Neuronal stem cell (in vitro differentiated cells): ENCODE data around the gene WDR11.
A peak's percentile ranks its signal among the peaks of the same experiment; 100 is the strongest.

ENCODE experiments used
- DNase-seq: peaks from one replicate; pipeline ENCODE4 v3.0.0-alpha.2; 2013; ENCODE audit warnings: low spot score
- H2AFZ ChIP-seq: one replicate; pipeline ENCODE4 v1.6.1; 2013; ENCODE audit warnings: mild to moderate bottlenecking, low read length, inconsistent platforms
- H2AK5ac ChIP-seq: 2 replicates; pipeline ENCODE4 v1.6.1; 2013; ENCODE audit warnings: low read depth, mild to moderate bottlenecking, inconsistent platforms, low read length, moderate library complexity, mixed read lengths
- H2BK120ac ChIP-seq: 2 replicates; pipeline ENCODE4 v1.6.1; 2013; ENCODE audit warnings: low read depth, mild to moderate bottlenecking, inconsistent platforms, low read length, moderate library complexity, mixed read lengths
- H2BK12ac ChIP-seq: one replicate; pipeline ENCODE4 v1.6.1; 2013; ENCODE audit warnings: low read length, inconsistent platforms
- H2BK15ac ChIP-seq: 2 replicates; pipeline ENCODE4 v1.6.1; 2013; ENCODE audit warnings: mild to moderate bottlenecking, low read length, inconsistent platforms, mixed read lengths
- H2BK5ac ChIP-seq: one replicate; pipeline ENCODE4 v1.6.1; 2013; ENCODE audit warnings: inconsistent platforms, mild to moderate bottlenecking, low read length, moderate library complexity
- H3K14ac ChIP-seq: one replicate; pipeline ENCODE4 v1.6.1; 2013; ENCODE audit warnings: low read length, inconsistent platforms
- H3K18ac ChIP-seq: 2 replicates; pipeline ENCODE4 v1.6.1; 2013; ENCODE audit warnings: low read length, inconsistent platforms
- H3K23ac ChIP-seq: 2 replicates; pipeline ENCODE4 v1.6.1; 2013; ENCODE audit warnings: low read depth, mild to moderate bottlenecking, mixed read lengths, low read length, inconsistent platforms; ENCODE audit not compliant: poor library complexity
- H3K27ac ChIP-seq: replicated peaks from 3 replicates; pipeline ENCODE4 v1.5.1; 2013; ENCODE audit warnings: low read length, inconsistent platforms
- H3K27me3 ChIP-seq, 3 experiments: 2 replicates each; pipeline ENCODE4 v1.6.1; 2013; ENCODE audit warnings: low read length in 3 of 3, mild to moderate bottlenecking in 2 of 3, inconsistent platforms in 1 of 3, low read depth in 1 of 3, mixed read lengths in 1 of 3, moderate library complexity in 1 of 3; ENCODE audit not compliant: control insufficient read depth in 3 of 3, insufficient read depth in 3 of 3
- H3K36me3 ChIP-seq, 2 donors: replicated peaks in 1 of 2; 2 replicates each; pipeline ENCODE4 v1.6.1; 2013; ENCODE audit warnings: low read length in 2 of 2; ENCODE audit not compliant: control insufficient read depth in 2 of 2, insufficient read depth in 2 of 2
- H3K4ac ChIP-seq: 2 replicates; pipeline ENCODE4 v1.6.1; 2013; ENCODE audit warnings: inconsistent platforms, mild to moderate bottlenecking, low read length, moderate library complexity
- H3K4me1 ChIP-seq, 2 donors: 1 replicate in 1 of 2; 2 replicates in 1 of 2; pipeline ENCODE4 v1.6.1; 2013; ENCODE audit warnings: low read length in 2 of 2, low read depth in 1 of 2; ENCODE audit not compliant: control insufficient read depth in 2 of 2, insufficient read depth in 1 of 2
- H3K4me2 ChIP-seq: one replicate; pipeline ENCODE4 v1.6.1; 2013; ENCODE audit warnings: mild to moderate bottlenecking, low read length, inconsistent platforms; ENCODE audit not compliant: insufficient read depth, poor library complexity, severe bottlenecking
- H3K4me3 ChIP-seq, 2 donors: 2 replicates each; pipeline ENCODE4 v1.5.1; 2013; ENCODE audit warnings: low read length in 2 of 2, mild to moderate bottlenecking in 2 of 2, inconsistent platforms in 1 of 2, moderate library complexity in 1 of 2
- H3K79me1 ChIP-seq: one replicate; pipeline ENCODE4 v1.6.1; 2013; ENCODE audit warnings: low read depth, mild to moderate bottlenecking, inconsistent platforms, low read length, moderate library complexity
- H3K9ac ChIP-seq: one replicate; pipeline ENCODE4 v1.6.1; 2013; ENCODE audit warnings: mild to moderate bottlenecking, low read depth, low read length, inconsistent platforms; ENCODE audit not compliant: poor library complexity
- H3K9me3 ChIP-seq, 2 donors: replicated peaks in 1 of 2; 2 replicates each; pipeline versions ENCODE3 to v1.6.1; 2013; ENCODE audit warnings: low read length in 2 of 2, mild to moderate bottlenecking in 2 of 2, inconsistent platforms in 1 of 2, low read depth in 1 of 2, mixed read lengths in 1 of 2, moderate library complexity in 1 of 2; ENCODE audit not compliant: control insufficient read depth in 2 of 2, insufficient read depth in 1 of 2
- H4K8ac ChIP-seq: one replicate; pipeline ENCODE4 v1.6.1; 2013; ENCODE audit warnings: low read depth, mild to moderate bottlenecking, inconsistent platforms, low read length, moderate library complexity
- H4K91ac ChIP-seq: one replicate; pipeline ENCODE4 v1.6.1; 2013; ENCODE audit warnings: low read length, low read depth, mild to moderate bottlenecking, inconsistent platforms; ENCODE audit not compliant: poor library complexity
- WGBS, 2 donors: extraction: QIAGEN DNeasy Blood & Tissue Kit; methylation state at CpG; one replicate each; pipeline ENCODE4 v1.1.7; 2013; ENCODE audit warnings: missing lambda C conversion rate in 2 of 2, mixed read lengths in 1 of 2; ENCODE audit not compliant: insufficient read length in 2 of 2, insufficient replicate concordance in 1 of 2; ENCODE audit errors: extremely low coverage in 2 of 2; 5-methylcytosine and 5-hydroxymethylcytosine counted together

Gene WDR11

GRCh38 chr10:120948889-120949608 lies 97.9 kb downstream of the WDR11 start:
- peaks cover 3 to 36% (median 11%) of the 10 kb centered on the region in 3 experiments for H3K27me3 ChIP-seq
- no peaks in the 10 kb centered on the region for H3K79me1 ChIP-seq
- H2BK12ac ChIP-seq = peak overlapping the region; percentile 14
- H2AK5ac ChIP-seq = no peak overlapping the region
- peaks cover 4 to 6% of the 10 kb centered on the region in 2 donors for H3K9me3 ChIP-seq
- no CpG with 5 or more reads among the region's 47 CpGs for WGBS, 2 donors
- peak overlapping the region; percentile 77 for H3K18ac ChIP-seq
- H3K36me3 ChIP-seq = no peaks in the 10 kb centered on the region
- H2BK120ac ChIP-seq = no peak overlapping the region
- H3K4ac ChIP-seq = no peak overlapping the region
- peak; percentile 67 for DNase-seq
- H3K14ac ChIP-seq = no peak overlapping the region
- H3K9ac ChIP-seq = peak overlapping the region; percentile 71
- peak overlapping the region; percentile 32 for H2BK15ac ChIP-seq
- H2AFZ ChIP-seq = peak overlapping the region; percentile 97
- H4K91ac ChIP-seq = no peak overlapping the region
- H2BK5ac ChIP-seq = no peak overlapping the region
- peak overlapping the region; percentile 40 to 70 for H3K4me3 ChIP-seq
- no peak overlapping the region for H4K8ac ChIP-seq
- peaks cover 7 to 8% of the 10 kb centered on the region in 2 donors for H3K4me1 ChIP-seq
- H3K27ac ChIP-seq = no peak overlapping the region
- H3K23ac ChIP-seq = peak overlapping the region; percentile 87
- peak overlapping the region; percentile 78 for H3K4me2 ChIP-seq

GRCh38 chr10:120949609-120950031 lies 98.5 kb downstream of the WDR11 start:
- Histone ChIP-seq H2AFZ (peak overlapping the region; percentile 97), H3K9ac (peak overlapping the region; percentile 24), H3K18ac (peak overlapping the region; percentile 73), H3K4me3 (peak overlapping the region; percentile 40 to 70), H3K23ac (peak overlapping the region; percentile 87), H2AK5ac (peak overlapping the region; percentile 44), H2BK15ac (no peak overlapping the region), H3K79me1 (no peaks in the 10 kb centered on the region), H2BK5ac (no peak overlapping the region), H3K36me3 (no peaks in the 10 kb centered on the region), H2BK12ac (peak overlapping the region; percentile 14), H3K27ac (no peak overlapping the region), H2BK120ac (no peak overlapping the region), H4K8ac (no peak overlapping the region), H3K27me3 (peaks cover 3 to 36% (median 9%) of the 10 kb centered on the region in 3 experiments), H4K91ac (no peak overlapping the region), H3K14ac (no peak overlapping the region), H3K4me2 (peak overlapping the region; percentile 78), H3K4me1 (peaks cover 7 to 8% of the 10 kb centered on the region in 2 donors), H3K4ac (no peak overlapping the region), H3K9me3 (peaks cover 6% of the 10 kb centered on the region in 2 donors)
- DNase-seq = no peak
- no CpG with 5 or more reads among the region's 28 CpGs for WGBS, 2 donors

DNA sequence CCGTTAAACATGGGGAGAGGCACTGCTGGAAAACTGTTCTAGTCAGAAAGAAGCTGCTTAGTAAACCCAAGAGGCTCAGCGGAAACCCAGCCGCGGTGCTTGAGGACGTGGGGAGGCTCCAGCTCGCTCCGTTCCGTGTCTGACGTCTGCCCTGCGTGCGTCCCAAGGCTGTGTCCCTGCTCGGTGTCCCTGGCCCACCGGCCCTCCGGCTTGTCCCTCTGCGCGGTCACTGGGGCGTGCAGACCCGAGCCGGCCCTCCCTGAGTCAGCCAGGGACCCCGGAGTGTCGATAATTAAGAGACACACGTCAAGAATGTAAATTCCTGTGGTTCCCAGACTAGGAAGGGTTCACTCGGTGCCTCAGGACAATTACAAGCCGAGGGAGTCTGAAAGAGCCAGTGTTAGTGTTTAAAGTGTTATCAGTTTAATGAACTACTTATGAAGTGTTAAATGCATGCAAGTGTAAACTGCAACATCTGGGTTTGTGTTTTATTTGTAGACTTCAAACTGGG lies 98.9 kb downstream of the WDR11 start:
- H3K14ac ChIP-seq = no peak overlapping the region
- peaks cover 3 to 36% (median 9%) of the 10 kb centered on the region in 3 experiments for H3K27me3 ChIP-seq
- H3K18ac ChIP-seq = peak overlapping the region; percentile 68
- H3K23ac ChIP-seq = no peak overlapping the region
- peak overlapping the region; percentile 78 for H3K4me2 ChIP-seq
- H2BK12ac ChIP-seq = no peak overlapping the region
- H4K8ac ChIP-seq = no peak overlapping the region
- H3K4me3 ChIP-seq = peak overlapping the region in 1 of 2 donors; percentile 70
- no peak overlapping the region for H2BK15ac ChIP-seq
- no peak overlapping the region for H3K27ac ChIP-seq
- peaks cover 7 to 8% of the 10 kb centered on the region in 2 donors for H3K4me1 ChIP-seq
- no peak overlapping the region for H2BK120ac ChIP-seq
- H4K91ac ChIP-seq = no peak overlapping the region
- no CpG with 5 or more reads among the region's 24 CpGs for WGBS, 2 donors
- DNase-seq = peak; percentile 53
- H3K79me1 ChIP-seq = no peaks in the 10 kb centered on the region
- H2AFZ ChIP-seq = peak overlapping the region; percentile 97
- H2BK5ac ChIP-seq = no peak overlapping the region
- peak overlapping the region; percentile 24 for H3K9ac ChIP-seq
- H2AK5ac ChIP-seq = no peak overlapping the region
- H3K36me3 ChIP-seq = no peaks in the 10 kb centered on the region
- H3K9me3 ChIP-seq = peaks cover 6% of the 10 kb centered on the region in 2 donors
- no peak overlapping the region for H3K4ac ChIP-seq

GRCh38 chr10:120951288-120951687 lies 100.1 kb downstream of the WDR11 start:
- WGBS, 2 donors = no CpG with 5 or more reads among the region's 5 CpGs

More at GRCh38 chr10:120951288-120951687, 100.1 kb downstream of the WDR11 start:
- no peaks in the 10 kb centered on the region for H3K36me3 ChIP-seq
- H3K18ac ChIP-seq = no peak overlapping the region
- peaks cover 3 to 36% (median 9%) of the 10 kb centered on the region in 3 experiments for H3K27me3 ChIP-seq
- H3K9ac ChIP-seq = no peak overlapping the region
- H3K23ac ChIP-seq = no peak overlapping the region
- no peak overlapping the region for H4K8ac ChIP-seq
- H2BK15ac ChIP-seq = no peak overlapping the region
- no peak overlapping the region for H4K91ac ChIP-seq
- H3K27ac ChIP-seq = no peak overlapping the region
- no peak overlapping the region for H3K4me2 ChIP-seq
- H2BK120ac ChIP-seq = no peak overlapping the region
- H3K4me1 ChIP-seq = peaks cover 7 to 8% of the 10 kb centered on the region in 2 donors
- H3K79me1 ChIP-seq = no peaks in the 10 kb centered on the region
- no peak overlapping the region for H3K14ac ChIP-seq
- no peak overlapping the region for H2AFZ ChIP-seq
- H2AK5ac ChIP-seq = no peak overlapping the region
- peaks cover 6% of the 10 kb centered on the region in 2 donors for H3K9me3 ChIP-seq
- no peak for DNase-seq
- H3K4ac ChIP-seq = no peak overlapping the region
- H3K4me3 ChIP-seq = no peak overlapping the region
- no peak overlapping the region for H2BK5ac ChIP-seq
- no peak overlapping the region for H2BK12ac ChIP-seq
